H1 (cell line): Measurements from ENCODE around the gene COIL. TPM values are rescaled to one million over a fixed set of nuclear protein-coding genes. Genes with fewer than 3 reads are reported as not detected.

Source experiments
- USF2 ChIP-seq: IDR thresholded peaks from 2 replicates; pipeline ENCODE4 v1.6.1; 2011; ENCODE audit warnings: low read length, improper control_type of control experiment
- polyA plus RNA-seq, 7 experiments: library from polyadenylated mRNA; depleted of rRNA in 3 of 7; stranded (reverse) in 5 of 7; unstranded in 2 of 7; fragments of >200 nt in 5 of 7; fragments of 200-250 nt in 2 of 7; gene quantifications; 1 replicate in 5 of 7; 2 replicates in 1 of 7; 4 replicates in 1 of 7; pipeline versions ENCODE4 v1.2.1 to v1.2.3, GENCODE V29; 2011 to 2013; ENCODE audit warnings: missing spikeins in 2 of 7, mixed read lengths in 2 of 7
- total RNA-seq: library from RNA; stranded (reverse); fragmentation: NEBNext Ultra II Directional; extraction: Animal tissue kit (Norgen Biotek cat#: 25700); gene quantifications from 2 replicates; pipeline ENCODE4 v1.2.1, GENCODE V29; 2021

COIL gene
- total and polyA plus RNA-seq, 2 of the 8 experiments (the other 6 are each of a cell fraction or from before 2014, with no cell fraction given) = 5.2 to 23.6 TPM

GRCh38 chr17:56890906-56891674 lies 69.8 kb downstream of the COIL start (continued):
- no peak for TF ChIP-seq USF2
